Activated T-cell treated with anti-CD3 and anti-CD28 coated beads, Interleukin-2, amount 50 U/mL, for 72 hours (primary cell): Measurements from ENCODE around the gene HPRT1. TPM values are rescaled to one million over a fixed set of nuclear protein-coding genes. Genes with fewer than 3 reads are reported as not detected.

Experiments used
- ATAC-seq, 2 donors: fragments of 150-1000 bp; cut with Tn5 transposase; replicated peaks in 1 of 2; 2 replicates each; pipeline ENCODE4 v1.10.0; 2021; ENCODE audit warnings: moderate library complexity in 2 of 2, mild to moderate bottlenecking in 1 of 2
- DNase-seq, 2 donors: peaks; one replicate each; pipeline ENCODE4 v3.0.0; 2021 to 2022; ENCODE audit warnings: mixed read lengths in 1 of 2
- H3K27ac Mint-ChIP-seq: one replicate; pipeline ENCODE4 v1.8.0; 2022; ENCODE audit warnings: mild to moderate bottlenecking, moderate library complexity, mixed read lengths
- H3K27me3 Mint-ChIP-seq: one replicate; pipeline ENCODE4 v1.8.0; 2022; ENCODE audit warnings: low read depth, mixed read lengths
- H3K36me3 Mint-ChIP-seq, 2 donors: one replicate each; pipeline ENCODE4 v1.8.0; 2022; ENCODE audit warnings: mixed read lengths in 2 of 2, mild to moderate bottlenecking in 1 of 2; ENCODE audit not compliant: insufficient read depth in 2 of 2
- H3K4me1 Mint-ChIP-seq: one replicate; pipeline ENCODE4 v1.8.0; 2022; ENCODE audit warnings: low read depth, mixed read lengths
- H3K4me3 Mint-ChIP-seq, 2 donors: one replicate each; pipeline ENCODE4 v1.8.0; 2022; ENCODE audit warnings: mild to moderate bottlenecking in 2 of 2, mixed read lengths in 2 of 2, moderate library complexity in 2 of 2
- H3K9me3 Mint-ChIP-seq, 2 donors: one replicate each; pipeline ENCODE4 v1.8.0; 2022; ENCODE audit warnings: mixed read lengths in 2 of 2
- total RNA-seq, 2 donors: library from RNA; stranded (reverse); gene quantifications; one replicate each; pipeline ENCODE4 v1.2.3, GENCODE V29; 2022

The HPRT1 gene
- total RNA-seq, 2 donors from 2014 or later, result 58.5 to 64.3 TPM

GRCh38 chrX:134484039-134484438 is 24.1 kb downstream of the HPRT1 start:
- Mint-ChIP-seq H3K36me3 (no peaks in the 10 kb centered on the region), H3K27me3 (peaks cover 6% of the 10 kb centered on the region), H3K4me3 (no peak overlapping the region), H3K9me3 (no peaks in the 10 kb centered on the region), H3K4me1 (no peaks in the 10 kb centered on the region), H3K27ac (no peak overlapping the region)
- no peak for ATAC-seq
- no peak for DNase-seq

GRCh38 chrX:134501941-134502340 is 42.0 kb downstream of the HPRT1 start:
- no peak overlapping the region for H3K4me3 Mint-ChIP-seq
- H3K36me3 Mint-ChIP-seq, result peaks cover 5 to 7% of the 10 kb centered on the region in 2 donors
- no peak for DNase-seq
- no peak for ATAC-seq
- H3K9me3 Mint-ChIP-seq, result no peaks in the 10 kb centered on the region
- H3K4me1 Mint-ChIP-seq, result no peaks in the 10 kb centered on the region
- no peak overlapping the region for H3K27ac Mint-ChIP-seq
- no peaks in the 10 kb centered on the region for H3K27me3 Mint-ChIP-seq

GRCh38 chrX:134502686-134503085 is 42.7 kb downstream of the HPRT1 start:
- Mint-ChIP-seq H3K27me3 (no peaks in the 10 kb centered on the region), H3K4me3 (no peak overlapping the region), H3K36me3 (peaks cover 5 to 7% of the 10 kb centered on the region in 2 donors), H3K27ac (no peak overlapping the region), H3K4me1 (no peaks in the 10 kb centered on the region), H3K9me3 (no peaks in the 10 kb centered on the region)
- ATAC-seq (no peak), DNase-seq (no peak)

GRCh38 chrX:134512566-134512965 is 52.6 kb downstream of the HPRT1 start:
- Mint-ChIP-seq H3K27me3 (peaks cover 13% of the 10 kb centered on the region), H3K27ac (no peak overlapping the region), H3K9me3 (no peaks in the 10 kb centered on the region), H3K4me3 (no peak overlapping the region), H3K36me3 (no peaks in the 10 kb centered on the region), H3K4me1 (no peaks in the 10 kb centered on the region)
- no peak for DNase-seq
- ATAC-seq, result no peak

DNA sequence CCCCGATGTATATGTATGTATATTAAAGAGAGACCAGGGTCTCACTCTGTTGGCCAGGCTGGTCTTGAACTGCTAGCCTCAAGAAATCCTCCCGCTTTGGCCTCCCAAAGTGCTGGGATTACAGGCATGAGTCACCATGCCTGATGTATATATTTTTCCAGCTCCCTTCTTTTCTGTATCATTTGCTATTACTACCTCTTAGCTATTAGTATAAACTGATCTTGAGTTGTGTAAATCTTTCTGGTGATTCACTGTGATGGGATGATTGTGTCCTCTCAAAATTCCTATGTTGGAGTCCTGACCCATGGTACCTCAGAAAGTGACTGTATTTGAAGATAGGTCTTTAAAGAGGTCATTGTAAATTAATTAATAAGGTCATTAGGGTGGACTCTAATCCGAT is 53.1 kb downstream of the HPRT1 start:
- H3K4me3 Mint-ChIP-seq, result no peak overlapping the region
- H3K27ac Mint-ChIP-seq, result no peak overlapping the region

DNA sequence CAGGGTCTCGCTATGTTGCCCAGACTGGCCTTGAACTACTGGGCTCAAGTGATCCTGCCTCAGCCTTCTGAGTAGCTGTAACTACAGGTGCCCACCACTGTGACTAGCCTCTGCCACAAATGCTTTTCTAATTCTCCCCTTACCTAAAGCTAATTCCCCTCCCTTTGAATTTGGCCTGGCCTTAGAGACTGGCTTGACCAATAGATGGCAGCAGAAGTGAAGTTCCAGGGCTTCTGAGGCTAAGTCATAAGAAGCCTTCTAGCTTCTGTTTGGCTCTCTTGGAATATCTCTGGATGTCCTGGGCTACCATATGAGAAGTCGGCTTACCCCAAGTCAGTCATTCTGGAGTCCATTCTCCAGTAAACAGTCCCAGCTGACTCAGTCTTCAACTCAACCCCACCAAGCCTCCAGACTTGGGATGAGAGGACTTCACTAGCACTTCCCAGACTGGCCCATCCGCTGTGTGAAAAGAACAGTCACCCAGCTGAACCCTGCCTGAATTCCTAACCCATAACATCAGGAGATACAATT is 61.0 kb downstream of the HPRT1 start:
- H3K36me3 Mint-ChIP-seq, result peaks cover 0 to 2% of the 10 kb centered on the region in 2 donors

More for the DNA sequence above, 53.1 kb downstream of the HPRT1 start:
- H3K36me3 Mint-ChIP-seq, result no peaks in the 10 kb centered on the region
- DNase-seq (no peak), ATAC-seq (no peak)
- H3K4me1 Mint-ChIP-seq, result no peaks in the 10 kb centered on the region
- no peaks in the 10 kb centered on the region for H3K9me3 Mint-ChIP-seq
- H3K27me3 Mint-ChIP-seq, result peaks cover 13% of the 10 kb centered on the region

DNA sequence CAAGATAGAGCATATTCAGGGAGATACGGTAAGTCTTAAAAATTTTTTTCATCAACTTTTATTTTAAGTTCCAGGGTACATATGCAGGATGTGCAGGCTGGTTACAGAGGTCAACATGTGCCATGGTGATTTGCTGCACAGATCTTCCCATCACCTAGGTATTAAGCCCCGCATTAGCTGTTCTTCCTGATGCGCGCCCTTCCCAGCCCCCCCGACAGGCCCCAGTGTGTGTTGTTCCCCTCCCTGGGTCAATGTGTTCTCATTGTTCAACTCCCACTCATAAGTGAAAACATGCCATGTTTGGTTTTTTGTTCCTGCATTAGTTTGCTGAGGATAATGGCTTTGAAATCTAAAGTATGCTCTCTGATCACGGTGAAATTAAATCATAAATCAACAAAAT is 64.2 kb downstream of the HPRT1 start:
- H3K4me3 Mint-ChIP-seq, result no peak overlapping the region
- peaks cover 0 to 2% of the 10 kb centered on the region in 2 donors for H3K36me3 Mint-ChIP-seq
- H3K27me3 Mint-ChIP-seq, result peaks cover 6% of the 10 kb centered on the region
- H3K4me1 Mint-ChIP-seq, result peaks cover 5% of the 10 kb centered on the region
- no peak for DNase-seq
- H3K9me3 Mint-ChIP-seq, result no peaks in the 10 kb centered on the region
- ATAC-seq, result no peak
- no peak overlapping the region for H3K27ac Mint-ChIP-seq

More for the DNA sequence above, 61.0 kb downstream of the HPRT1 start:
- Mint-ChIP-seq H3K4me1 (peaks cover 5% of the 10 kb centered on the region), H3K4me3 (no peak overlapping the region), H3K27ac (no peak overlapping the region), H3K27me3 (peaks cover 8% of the 10 kb centered on the region), H3K9me3 (no peaks in the 10 kb centered on the region)
- DNase-seq (no peak), ATAC-seq (peak in 1 of 2 donors; percentile 26)

GRCh38 chrX:134525086-134525792 is 65.3 kb downstream of the HPRT1 start:
- Mint-ChIP-seq H3K4me3 (no peak overlapping the region), H3K27ac (no peak overlapping the region)

DNA sequence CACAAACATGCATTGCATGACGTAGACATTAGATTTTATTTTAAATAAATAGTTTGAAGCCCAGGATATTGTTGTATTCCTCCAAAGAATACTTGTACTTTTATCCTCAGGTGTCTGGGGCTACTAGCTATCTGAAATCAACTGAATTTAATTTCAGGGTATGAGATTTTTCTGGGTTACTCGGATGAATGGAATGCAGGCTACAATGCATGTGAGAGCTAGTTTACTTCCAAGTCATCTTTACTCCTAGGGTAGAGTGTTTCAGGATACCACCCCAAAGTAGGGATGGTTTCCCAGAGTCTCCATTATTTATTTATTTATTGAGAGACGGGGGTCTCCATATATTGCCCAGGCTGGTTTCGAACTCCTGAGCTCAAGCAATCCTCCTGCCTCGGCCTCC is 66.4 kb downstream of the HPRT1 start:
- Mint-ChIP-seq H3K4me1 (peaks cover 5% of the 10 kb centered on the region), H3K27me3 (peaks cover 18% of the 10 kb centered on the region), H3K4me3 (no peak overlapping the region), H3K27ac (no peak overlapping the region), H3K36me3 (no peaks in the 10 kb centered on the region), H3K9me3 (no peaks in the 10 kb centered on the region)
- ATAC-seq (no peak), DNase-seq (no peak)

More at GRCh38 chrX:134525086-134525792, 65.3 kb downstream of the HPRT1 start:
- peaks cover 7% of the 10 kb centered on the region for H3K27me3 Mint-ChIP-seq
- no peak for DNase-seq
- peaks cover 0 to 2% of the 10 kb centered on the region in 2 donors for H3K36me3 Mint-ChIP-seq
- no peak for ATAC-seq
- H3K4me1 Mint-ChIP-seq, result peaks cover 5% of the 10 kb centered on the region
- no peaks in the 10 kb centered on the region for H3K9me3 Mint-ChIP-seq

- no peaks in the 10 kb centered on the region for H3K9me3 Mint-ChIP-seq
- H3K4me1 Mint-ChIP-seq, result no peaks in the 10 kb centered on the region
- no peak for DNase-seq
- no peak overlapping the region for H3K27ac Mint-ChIP-seq
- no peak overlapping the region for H3K4me3 Mint-ChIP-seq
- H3K36me3 Mint-ChIP-seq, result no peaks in the 10 kb centered on the region
- no peak for ATAC-seq
- H3K27me3 Mint-ChIP-seq, result peaks cover 42% of the 10 kb centered on the region
These were observed 69.0 kb downstream of the HPRT1 start for GRCh38 chrX:134528960-134529359.

- no peak overlapping the region for H3K27ac Mint-ChIP-seq
- H3K4me1 Mint-ChIP-seq, result no peaks in the 10 kb centered on the region
- ATAC-seq (no peak), DNase-seq (no peak)
- no peaks in the 10 kb centered on the region for H3K9me3 Mint-ChIP-seq
- H3K27me3 Mint-ChIP-seq, result peaks cover 44% of the 10 kb centered on the region
- H3K36me3 Mint-ChIP-seq, result no peaks in the 10 kb centered on the region
- no peak overlapping the region for H3K4me3 Mint-ChIP-seq
These were observed 69.5 kb downstream of the HPRT1 start for GRCh38 chrX:134529481-134529880.

GRCh38 chrX:134530845-134531244 is 70.9 kb downstream of the HPRT1 start:
- ATAC-seq (no peak), DNase-seq (no peak)
- Mint-ChIP-seq H3K4me3 (no peak overlapping the region), H3K27me3 (peaks cover 38% of the 10 kb centered on the region), H3K36me3 (no peaks in the 10 kb centered on the region), H3K27ac (no peak overlapping the region), H3K4me1 (no peaks in the 10 kb centered on the region), H3K9me3 (no peaks in the 10 kb centered on the region)

GRCh38 chrX:134533352-134533751 is 73.4 kb downstream of the HPRT1 start:
- H3K4me3 Mint-ChIP-seq, result no peak overlapping the region
- no peaks in the 10 kb centered on the region for H3K36me3 Mint-ChIP-seq
- DNase-seq (no peak), ATAC-seq (no peak)
- peaks cover 50% of the 10 kb centered on the region for H3K27me3 Mint-ChIP-seq
- no peaks in the 10 kb centered on the region for H3K4me1 Mint-ChIP-seq
- no peak overlapping the region for H3K27ac Mint-ChIP-seq
- H3K9me3 Mint-ChIP-seq, result no peaks in the 10 kb centered on the region

DNA sequence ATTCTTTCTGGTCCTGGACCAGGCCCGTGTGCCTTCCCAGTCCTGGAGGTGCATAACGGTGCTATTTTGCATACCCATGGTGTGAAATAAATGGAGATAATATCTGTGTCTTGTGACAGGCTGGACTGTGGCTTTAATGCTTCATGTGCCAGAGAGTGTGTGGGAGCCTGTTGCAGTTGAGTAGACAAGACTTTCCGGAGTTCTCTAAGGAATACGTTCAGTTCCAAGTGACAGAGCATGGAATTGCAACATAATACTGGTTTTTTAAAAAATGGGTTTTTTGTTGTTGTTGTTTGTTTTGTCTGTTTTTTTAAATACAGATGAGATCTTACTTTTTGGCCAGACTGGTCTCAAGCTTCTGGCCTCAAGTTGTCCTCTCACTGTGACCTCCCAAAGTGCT is 74.0 kb downstream of the HPRT1 start:
- Mint-ChIP-seq H3K4me3 (no peak overlapping the region), H3K36me3 (no peaks in the 10 kb centered on the region), H3K4me1 (no peaks in the 10 kb centered on the region), H3K27me3 (peaks cover 54% of the 10 kb centered on the region), H3K9me3 (no peaks in the 10 kb centered on the region), H3K27ac (no peak overlapping the region)
- DNase-seq, result no peak
- no peak for ATAC-seq
